Lower leg skin (tissue), 4 donors: ENCODE results near the gene PRL. TPM values are rescaled to one million over a fixed set of nuclear protein-coding genes. Genes with fewer than 3 reads are reported as not detected.

Experiments
- DNase-seq, 2 donors: peaks; one replicate each; pipeline ENCODE4 v3.0.0-alpha.2; 2019; ENCODE audit warnings: low spot score in 2 of 2
- H3K4me3 ChIP-seq: fragments of 200-600 bp; sonication (generic); 2 replicates; pipeline ENCODE4 v1.5.1; 2017; ENCODE audit warnings: mild to moderate bottlenecking, low read depth; ENCODE audit not compliant: poor library complexity, severe bottlenecking
- POLR2A ChIP-seq, 2 donors: fragments of 450-650 bp; IDR thresholded peaks; one replicate each; pipeline ENCODE4 v1.6.1; 2016 to 2017; ENCODE audit warnings: antibody characterized with exemption in 2 of 2, mild to moderate bottlenecking in 1 of 2, moderate library complexity in 1 of 2
- WGBS, 2 donors: methylation state at CpG; one replicate each; pipeline ENCODE4 v1.1.5; 2018; 5-methylcytosine and 5-hydroxymethylcytosine counted together
- intact Hi-C: fragments of 100-400 bp; cut with DNase I; formaldehyde crosslinking; loops from one replicate; pipeline ENCODE4 v1.15.0; 2023; ENCODE audit warnings: low total_unique reads
- total RNA-seq, 4 donors: library from RNA; depleted of rRNA; stranded (reverse); fragments of >200 nt; gene quantifications; one replicate each; pipeline ENCODE4 v1.1.0, GENCODE V29; 2016
- TF ChIP-seq, protein P1 (sequence below), 3 donors: fragments of 450-650 bp; IDR thresholded peaks; one replicate each; pipeline ENCODE4 v1.5.1; 2016; ENCODE audit warnings: antibody characterized with exemption in 3 of 3, mild to moderate bottlenecking in 3 of 3, moderate library complexity in 2 of 3

PRL gene
- total RNA-seq, 4 donors from 2014 or later, result not detected

DNA sequence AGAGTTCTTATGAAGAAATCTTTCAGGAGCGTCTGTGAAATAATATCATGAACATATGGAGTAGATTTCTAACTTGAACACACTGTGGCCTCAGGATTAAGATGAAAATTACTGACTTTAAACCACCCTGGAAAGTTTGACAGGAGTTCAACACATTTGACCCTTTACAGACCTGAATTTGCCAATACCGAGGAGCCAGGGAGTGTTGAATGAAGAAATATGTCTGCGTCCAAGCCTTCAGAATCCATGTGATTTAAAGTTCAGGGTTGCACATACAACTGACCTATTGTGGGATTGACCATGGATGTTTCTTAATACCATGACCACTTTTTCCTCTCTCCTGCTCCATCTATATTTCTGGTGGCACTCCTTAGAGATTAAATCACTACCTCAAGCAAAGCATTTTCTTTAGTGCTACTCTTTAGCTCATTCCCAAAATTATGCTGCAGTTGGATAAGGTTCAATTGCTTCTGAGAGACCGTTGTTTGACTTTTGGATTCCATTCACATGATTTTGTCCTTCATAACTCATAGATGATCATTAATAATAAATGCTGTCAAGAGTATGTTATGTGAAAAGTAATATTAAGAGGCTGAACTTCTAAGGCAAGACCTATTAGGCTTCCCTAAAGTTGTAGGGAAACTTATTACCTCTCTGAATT is 57.4 kb downstream of the PRL start:
- intact Hi-C loops, result no loop called here
- H3K4me3 ChIP-seq, result no peak overlapping the region
- WGBS, 2 donors, result 49 to 58% methylated on average over 4 of the region's 4 CpGs
- no peak for DNase-seq
- no peak for TF ChIP-seq POLR2A (IDR thresholded peaks at IDR 0.05)
- TF ChIP-seq, protein P1, sequence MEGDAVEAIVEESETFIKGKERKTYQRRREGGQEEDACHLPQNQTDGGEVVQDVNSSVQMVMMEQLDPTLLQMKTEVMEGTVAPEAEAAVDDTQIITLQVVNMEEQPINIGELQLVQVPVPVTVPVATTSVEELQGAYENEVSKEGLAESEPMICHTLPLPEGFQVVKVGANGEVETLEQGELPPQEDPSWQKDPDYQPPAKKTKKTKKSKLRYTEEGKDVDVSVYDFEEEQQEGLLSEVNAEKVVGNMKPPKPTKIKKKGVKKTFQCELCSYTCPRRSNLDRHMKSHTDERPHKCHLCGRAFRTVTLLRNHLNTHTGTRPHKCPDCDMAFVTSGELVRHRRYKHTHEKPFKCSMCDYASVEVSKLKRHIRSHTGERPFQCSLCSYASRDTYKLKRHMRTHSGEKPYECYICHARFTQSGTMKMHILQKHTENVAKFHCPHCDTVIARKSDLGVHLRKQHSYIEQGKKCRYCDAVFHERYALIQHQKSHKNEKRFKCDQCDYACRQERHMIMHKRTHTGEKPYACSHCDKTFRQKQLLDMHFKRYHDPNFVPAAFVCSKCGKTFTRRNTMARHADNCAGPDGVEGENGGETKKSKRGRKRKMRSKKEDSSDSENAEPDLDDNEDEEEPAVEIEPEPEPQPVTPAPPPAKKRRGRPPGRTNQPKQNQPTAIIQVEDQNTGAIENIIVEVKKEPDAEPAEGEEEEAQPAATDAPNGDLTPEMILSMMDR (IDR thresholded peaks at IDR 0.05), result no peak

DNA sequence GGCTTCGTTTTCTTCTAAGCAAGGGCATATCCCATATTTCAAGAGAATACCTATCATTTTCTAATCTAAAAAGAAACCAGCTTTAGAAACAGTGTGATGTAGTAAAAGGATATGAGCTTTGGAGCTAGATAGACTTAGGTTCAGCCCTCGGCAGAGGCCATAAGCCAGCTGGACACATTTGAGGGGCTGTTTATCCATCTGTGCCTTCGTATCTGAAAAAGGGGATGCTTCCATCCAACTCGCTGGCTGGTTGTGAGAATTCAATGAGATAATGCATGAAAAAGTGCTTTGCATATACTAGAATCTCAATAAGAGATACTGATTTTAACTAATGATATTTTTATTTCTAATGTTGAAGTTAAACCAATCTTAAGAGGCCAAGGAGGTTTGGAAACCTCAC is 58.0 kb downstream of the PRL start:
- TF ChIP-seq, protein P1 (IDR thresholded peaks at IDR 0.05), result no peak
- no peak for TF ChIP-seq POLR2A (IDR thresholded peaks at IDR 0.05)
- H3K4me3 ChIP-seq, result no peak overlapping the region
- 84 to 89% methylated on average over 4 of the region's 4 CpGs for WGBS, 2 donors
- no peak for DNase-seq
- intact Hi-C loops, result no loop called here

DNA sequence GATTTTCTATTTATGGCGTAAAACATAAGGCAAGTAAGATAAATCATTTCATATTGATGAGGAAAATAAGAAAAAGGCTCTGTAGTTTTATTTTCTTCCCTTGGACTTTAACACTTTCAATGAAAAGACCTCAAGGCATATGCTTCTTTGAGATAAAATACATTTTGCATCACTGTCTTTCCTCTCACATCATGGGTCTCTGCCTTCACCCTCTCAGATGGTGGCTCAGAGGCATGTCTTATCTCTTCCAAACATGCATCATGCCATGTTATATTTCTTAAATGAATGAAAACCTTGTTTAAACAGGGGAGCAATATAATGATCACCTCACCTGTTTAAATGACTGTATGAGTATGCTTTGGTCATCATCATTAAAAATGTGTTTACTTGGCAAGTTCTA is 59.3 kb downstream of the PRL start:
- H3K4me3 ChIP-seq, result no peak overlapping the region
- TF ChIP-seq POLR2A (IDR thresholded peaks at IDR 0.05), result no peak
- TF ChIP-seq, protein P1 (IDR thresholded peaks at IDR 0.05), result no peak
- no peak for DNase-seq
- intact Hi-C loops, result no loop called here
- WGBS, 2 donors, result 0 to 1% methylated on average over 1 of the region's 1 CpG
